SK-N-SH treated with all-trans-retinoic acid at 6 μM for 48 hours (cell line): ENCODE measurements around the gene TAX1BP3.

Experiments used
- GLIS3 ChIP-seq: fragments of 250-450 bp; sonication (Bioruptor Pico); IDR thresholded peaks from 2 replicates; pipeline ENCODE4 v1.5.0; 2020; ENCODE audit warnings: mild to moderate bottlenecking, moderate library complexity
- TSHZ2 ChIP-seq: fragments of 250-450 bp; sonication (Bioruptor Pico); IDR thresholded peaks from 2 replicates; pipeline ENCODE4 v1.5.0; 2020; ENCODE audit warnings: mild to moderate bottlenecking, moderate library complexity
- ZFP3 ChIP-seq: fragments of 250-450 bp; sonication (Bioruptor Pico); IDR thresholded peaks from 2 replicates; pipeline ENCODE4 v1.5.0; 2020; ENCODE audit warnings: mild to moderate bottlenecking, moderate library complexity

GRCh38 chr17:3655766-3656165 is 12.6 kb downstream of the TAX1BP3 start:
- TF ChIP-seq ZFP3 (CRISPR knock-in tag), result no peak
- TF ChIP-seq GLIS3 (CRISPR knock-in tag), result no peak
- TF ChIP-seq TSHZ2 (CRISPR knock-in tag), result no peak
